GM19099 (cell line): ENCODE data around the gene TREML2.

Experiments
- POLR2A ChIP-seq: IDR thresholded peaks from 3 replicates; pipeline ENCODE4 v1.6.1; 2011; ENCODE audit warnings: low read depth; ENCODE audit not compliant: insufficient read length; ENCODE audit errors: extremely low read depth

The TREML2 gene

GRCh38 chr6:41167173-41167963 lies 33.6 kb downstream of the TREML2 start:
- no peak for TF ChIP-seq POLR2A

- no peak for TF ChIP-seq POLR2A
Measured at GRCh38 chr6:41164551-41165120, 36.3 kb downstream of the TREML2 start.

GRCh38 chr6:41163419-41163717 lies 37.6 kb downstream of the TREML2 start:
- no peak for TF ChIP-seq POLR2A

GRCh38 chr6:41162687-41163418 lies 38.1 kb downstream of the TREML2 start, which contains the start of gene TREM2:
Gene TREM2 (minus strand): TSS chr6:41163116. CDS start chr6:41163082, 34 bp downstream.
- TF ChIP-seq POLR2A, result no peak

- no peak for TF ChIP-seq POLR2A
Measured at GRCh38 chr6:41161851-41162552, 38.9 kb downstream of the TREML2 start.

GRCh38 chr6:41161380-41161779 lies 39.6 kb downstream of the TREML2 start:
- TF ChIP-seq POLR2A, result no peak

GRCh38 chr6:41160933-41161332 lies 40.0 kb downstream of the TREML2 start:
- no peak for TF ChIP-seq POLR2A

GRCh38 chr6:41159415-41160082 lies 41.4 kb downstream of the TREML2 start:
- TF ChIP-seq POLR2A, result no peak

GRCh38 chr6:41157323-41157722 lies 43.6 kb downstream of the TREML2 start:
- TF ChIP-seq POLR2A, result no peak

- no peak for TF ChIP-seq POLR2A
Measured at GRCh38 chr6:41156771-41157170, 44.2 kb downstream of the TREML2 start.

GRCh38 chr6:41156001-41156400 lies 44.9 kb downstream of the TREML2 start:
- no peak for TF ChIP-seq POLR2A

- TF ChIP-seq POLR2A, result no peak
Measured at GRCh38 chr6:41155132-41155805, 45.7 kb downstream of the TREML2 start.

- TF ChIP-seq POLR2A, result no peak
Measured at GRCh38 chr6:41153992-41154625, 46.8 kb downstream of the TREML2 start, which contains the start of gene TREML1. Gene TREML1 (minus strand): TSS chr6:41154347. CDS start chr6:41154288, 59 bp downstream.

- no peak for TF ChIP-seq POLR2A
Measured at GRCh38 chr6:41153451-41153850, 47.5 kb downstream of the TREML2 start.

- no peak for TF ChIP-seq POLR2A
Measured at GRCh38 chr6:41150671-41151070, 50.3 kb downstream of the TREML2 start.
